NCI-H2171 (cell line): Measurements from ENCODE around the gene FRYL.
"Not testable (repeated sequence)": the region's sequence is repeated elsewhere in the genome, so short reads cannot be mapped to it uniquely, and the experiment has no call there.

Source experiments
- DNase-seq: peaks from one replicate; lab custom pipeline; 2025; lab: John Stamatoyannopoulos, UW

FRYL gene

GRCh38 chr4:48785302-48785701 lies 5.2 kb upstream of the FRYL start:
- no peak for DNase-seq

GRCh38 chr4:48781968-48782367 lies 1.9 kb upstream of the FRYL start:
- DNase-seq, result no peak

- no peak for DNase-seq
Observed at GRCh38 chr4:48780865-48781214, 761 bp upstream of the FRYL start.

- DNase-seq, result peak; percentile 20
Observed at GRCh38 chr4:48779095-48779997, 733 bp downstream of the FRYL start.

GRCh38 chr4:48778431-48779094 lies 1.5 kb downstream of the FRYL start:
- DNase-seq, result no peak

GRCh38 chr4:48777739-48778138 lies 2.3 kb downstream of the FRYL start:
- DNase-seq, result no peak

- no peak for DNase-seq
Observed at GRCh38 chr4:48774760-48775710, 5.0 kb downstream of the FRYL start.

- DNase-seq, result no peak
Observed at GRCh38 chr4:48772556-48772955, 7.5 kb downstream of the FRYL start.

GRCh38 chr4:48767055-48767929 lies 12.8 kb downstream of the FRYL start:
- DNase-seq, result no peak

GRCh38 chr4:48766131-48766792 lies 13.8 kb downstream of the FRYL start:
- no peak for DNase-seq

GRCh38 chr4:48762408-48762807 lies 17.7 kb downstream of the FRYL start:
- DNase-seq, result peak; percentile 17

- no peak for DNase-seq
Observed at GRCh38 chr4:48761286-48761685, 18.8 kb downstream of the FRYL start.

GRCh38 chr4:48758703-48759102 lies 21.4 kb downstream of the FRYL start:
- DNase-seq, result not testable (repeated sequence)

- no peak for DNase-seq
Observed at GRCh38 chr4:48756689-48757220, 23.3 kb downstream of the FRYL start.

GRCh38 chr4:48755281-48755680 lies 24.8 kb downstream of the FRYL start:
- no peak for DNase-seq

GRCh38 chr4:48753159-48753558 lies 26.9 kb downstream of the FRYL start:
- DNase-seq, result no peak

- no peak for DNase-seq
Observed at GRCh38 chr4:48752726-48753125, 27.4 kb downstream of the FRYL start.

- no peak for DNase-seq
Observed at GRCh38 chr4:48752246-48752645, 27.8 kb downstream of the FRYL start.

GRCh38 chr4:48748949-48749596 lies 31.0 kb downstream of the FRYL start:
- DNase-seq, result no peak
